GM21619 (cell line): Measurements from ENCODE around the gene ELP4.

Source experiments
- ATAC-seq: cut with Tn5 transposase; IDR thresholded peaks from one replicate; pipeline ENCODE4 v1.9.1; 2021; ENCODE audit not compliant: unreplicated experiment

Gene ELP4

GRCh38 chr11:31808721-31809540 is 299.4 kb downstream of the ELP4 start:
- no peak for ATAC-seq

DNA sequence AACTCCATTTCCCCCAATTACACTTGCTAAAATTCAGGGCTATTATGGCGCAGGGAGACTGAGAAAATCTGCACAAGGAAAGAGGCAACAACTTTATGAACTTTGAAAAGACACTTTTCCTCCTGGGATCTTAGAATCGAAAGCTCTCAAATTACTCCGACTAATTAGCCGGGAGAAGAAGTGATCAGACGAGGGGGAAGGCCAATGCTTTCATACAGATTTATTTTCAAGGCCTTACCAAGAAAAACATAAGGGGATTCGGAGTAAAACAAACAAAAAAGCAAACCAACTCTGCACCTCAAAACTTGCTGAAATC is 299.9 kb downstream of the ELP4 start:
- no peak for ATAC-seq

- no peak for ATAC-seq
These were observed 300.6 kb downstream of the ELP4 start for GRCh38 chr11:31809857-31810778.

DNA sequence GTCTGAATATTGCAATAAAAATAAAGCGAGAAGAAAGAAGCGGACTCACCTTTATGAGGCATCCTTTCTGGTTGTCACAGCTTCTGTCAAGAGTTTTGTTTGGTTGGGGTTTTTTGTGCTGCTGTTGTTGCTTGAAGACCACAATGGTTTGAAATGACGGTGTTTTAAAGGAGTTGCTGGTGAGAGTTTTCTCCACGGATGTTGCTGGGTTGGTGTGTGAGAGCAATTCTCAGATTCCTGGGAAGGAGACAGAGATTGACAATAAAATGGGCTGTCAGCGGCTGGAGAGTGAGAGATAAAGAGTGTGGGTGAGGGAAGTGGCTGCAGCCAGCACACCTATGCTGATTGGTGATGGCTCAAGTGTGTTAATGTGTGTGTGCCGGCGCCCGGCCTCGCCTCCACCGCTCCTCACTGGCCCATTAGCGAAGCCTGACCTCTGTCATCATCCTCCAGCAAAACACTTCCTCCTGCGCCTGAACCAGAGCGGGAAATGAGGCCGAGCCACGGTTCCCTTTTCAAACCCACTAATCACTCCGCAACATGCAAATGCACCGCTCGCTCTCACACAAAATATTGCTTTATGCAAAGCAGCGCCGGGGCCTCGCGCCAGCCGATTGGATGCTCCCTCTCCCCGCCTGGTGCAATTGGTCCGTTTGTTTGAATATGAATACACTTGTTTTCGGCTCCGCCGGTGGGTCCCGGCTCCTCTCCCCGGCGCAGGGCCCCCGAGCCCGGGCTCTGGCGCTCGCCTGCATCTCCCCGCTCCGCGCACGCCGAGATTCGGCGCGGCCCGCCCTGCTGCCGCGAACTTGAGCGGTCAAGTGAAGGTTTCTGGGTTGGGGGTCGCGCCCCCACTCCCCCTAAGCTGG is 301.4 kb downstream of the ELP4 start, which contains the start of gene PAX6:
Gene PAX6, minus strand, starts transcription at position 544 of the 869 bp plus-strand sequence. CDS start 4,911 bp downstream, outside the sequence.
- ATAC-seq = peak; percentile 55

GRCh38 chr11:31812383-31813381 is 303.1 kb downstream of the ELP4 start:
- ATAC-seq = no peak

GRCh38 chr11:31813391-31814175 is 304.0 kb downstream of the ELP4 start:
- ATAC-seq = no peak

- ATAC-seq = no peak
These were observed 304.8 kb downstream of the ELP4 start for GRCh38 chr11:31814176-31814868.

DNA sequence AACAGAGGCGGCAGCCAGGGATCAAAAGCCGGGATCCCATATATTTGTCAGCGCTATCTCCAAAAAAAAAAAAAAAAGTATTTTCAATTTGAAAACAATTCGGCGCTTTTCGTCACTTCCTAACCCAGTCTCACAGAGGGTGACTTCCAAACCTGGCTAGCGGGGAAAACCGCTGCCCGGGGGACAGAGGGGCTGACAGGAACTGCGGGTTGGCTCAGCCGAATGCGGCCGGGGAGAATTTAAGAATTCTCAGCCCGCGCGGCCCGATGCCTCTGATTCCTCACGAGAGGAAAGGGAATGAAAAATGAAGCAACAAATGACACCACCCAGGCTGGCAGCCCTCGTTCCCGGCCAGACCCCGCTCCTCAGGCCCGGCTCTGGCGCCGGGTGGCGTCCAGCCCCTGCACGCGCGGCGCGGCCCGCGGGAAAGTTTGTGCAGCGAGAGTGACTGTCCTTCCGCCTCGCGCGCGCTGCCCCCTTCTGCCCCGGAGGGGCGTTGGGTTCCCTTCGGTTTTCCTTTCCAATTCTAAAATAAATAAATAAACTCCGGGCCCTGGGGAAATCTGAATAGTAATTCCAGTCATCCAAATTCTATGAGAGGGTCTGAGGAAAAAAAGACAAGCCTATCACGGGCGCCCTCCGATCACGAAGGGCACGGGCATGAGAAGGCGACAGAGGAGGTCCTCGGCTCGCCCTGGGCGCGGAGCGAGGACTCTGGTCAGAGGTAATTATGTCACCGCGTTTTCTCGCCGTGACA is 306.3 kb downstream of the ELP4 start:
- ATAC-seq = no peak

GRCh38 chr11:31816468-31817053 is 307.0 kb downstream of the ELP4 start:
- no peak for ATAC-seq

- no peak for ATAC-seq
These were observed 307.6 kb downstream of the ELP4 start for GRCh38 chr11:31817054-31817620.

- ATAC-seq = no peak
These were observed 308.3 kb downstream of the ELP4 start for GRCh38 chr11:31817621-31818424.

DNA sequence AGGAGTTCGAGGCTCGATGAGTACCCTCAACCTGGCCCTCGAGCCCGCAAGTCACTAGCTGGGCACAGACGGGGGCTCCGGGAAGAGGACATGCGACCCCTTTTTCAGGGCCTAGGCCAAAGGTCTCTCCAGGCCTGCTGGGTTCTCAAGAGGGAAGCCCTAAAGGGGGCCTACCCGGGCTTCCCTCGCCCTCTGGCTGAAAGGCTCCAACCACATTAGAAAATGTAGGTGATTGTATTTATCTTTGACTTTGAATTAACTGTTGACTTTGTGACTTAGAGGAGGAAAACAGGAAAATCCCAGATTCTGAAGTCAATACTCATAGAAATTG is 308.8 kb downstream of the ELP4 start:
- ATAC-seq = no peak

GRCh38 chr11:31818874-31819331 is 309.3 kb downstream of the ELP4 start:
- ATAC-seq = no peak

- no peak for ATAC-seq
These were observed 310.3 kb downstream of the ELP4 start for GRCh38 chr11:31819621-31820437.

GRCh38 chr11:31820438-31820818 is 310.9 kb downstream of the ELP4 start:
- ATAC-seq = no peak
